Esophagus squamous epithelium (tissue), 4 donors: ENCODE results near the gene ANXA11.

Source experiments
- CTCF ChIP-seq, 6 experiments: fragments of 450-650 bp in 4 of 6; fragments of 200-600 bp in 2 of 6; sonication (generic) in 2 of 6; IDR thresholded peaks; one replicate each; pipeline ENCODE4 v1.5.1; 2016 to 2019; ENCODE audit warnings: antibody characterized with exemption in 6 of 6, mild to moderate bottlenecking in 4 of 6, moderate library complexity in 4 of 6
- POLR2A ChIP-seq, 4 donors: fragments of 450-650 bp; IDR thresholded peaks; one replicate each; pipeline ENCODE4 v1.6.1; 2017; ENCODE audit warnings: antibody characterized with exemption in 4 of 4, mild to moderate bottlenecking in 4 of 4, moderate library complexity in 3 of 4

- no peak for TF ChIP-seq CTCF (IDR thresholded peaks at IDR 0.05)
- no peak for TF ChIP-seq POLR2A (IDR thresholded peaks at IDR 0.05)
These were observed 51.9 kb downstream of the ANXA11 start for GRCh38 chr10:80153460-80153859.
